Measurements from ENCODE around the gene ATL1. TPM values are rescaled to one million over a fixed set of nuclear protein-coding genes. Genes with fewer than 3 reads are reported as not detected.

The ATL1 gene
- total RNA-seq, 1 experiment from 2014 or later, result 3.1 TPM

- H3K36me3 Mint-ChIP-seq (ENCODE audit: insufficient read depth, unreplicated experiment), result no peaks in the 10 kb centered on the region
- intact Hi-C loops (cut with micrococcal nuclease; ENCODE audit: unreplicated experiment), result no loop called here
- CTCF ChIA-PET, result no interaction called here
- no peak overlapping the region for H3K4me3 Mint-ChIP-seq (ENCODE audit: low read depth, unreplicated experiment)
- no peak for DNase-seq
- H3K9me3 Mint-ChIP-seq (ENCODE audit: low read depth, unreplicated experiment), result no peaks in the 10 kb centered on the region
- no peaks in the 10 kb centered on the region for H3K27me3 Mint-ChIP-seq (ENCODE audit: unreplicated experiment)
- H3K27ac Mint-ChIP-seq (ENCODE audit: unreplicated experiment), result no peak overlapping the region
- peaks cover 9% of the 10 kb centered on the region for H3K4me1 Mint-ChIP-seq (ENCODE audit: low read depth, unreplicated experiment)
- BruUV-seq (replicated peaks), result no TSS peak
- TF ChIP-seq, protein P1, sequence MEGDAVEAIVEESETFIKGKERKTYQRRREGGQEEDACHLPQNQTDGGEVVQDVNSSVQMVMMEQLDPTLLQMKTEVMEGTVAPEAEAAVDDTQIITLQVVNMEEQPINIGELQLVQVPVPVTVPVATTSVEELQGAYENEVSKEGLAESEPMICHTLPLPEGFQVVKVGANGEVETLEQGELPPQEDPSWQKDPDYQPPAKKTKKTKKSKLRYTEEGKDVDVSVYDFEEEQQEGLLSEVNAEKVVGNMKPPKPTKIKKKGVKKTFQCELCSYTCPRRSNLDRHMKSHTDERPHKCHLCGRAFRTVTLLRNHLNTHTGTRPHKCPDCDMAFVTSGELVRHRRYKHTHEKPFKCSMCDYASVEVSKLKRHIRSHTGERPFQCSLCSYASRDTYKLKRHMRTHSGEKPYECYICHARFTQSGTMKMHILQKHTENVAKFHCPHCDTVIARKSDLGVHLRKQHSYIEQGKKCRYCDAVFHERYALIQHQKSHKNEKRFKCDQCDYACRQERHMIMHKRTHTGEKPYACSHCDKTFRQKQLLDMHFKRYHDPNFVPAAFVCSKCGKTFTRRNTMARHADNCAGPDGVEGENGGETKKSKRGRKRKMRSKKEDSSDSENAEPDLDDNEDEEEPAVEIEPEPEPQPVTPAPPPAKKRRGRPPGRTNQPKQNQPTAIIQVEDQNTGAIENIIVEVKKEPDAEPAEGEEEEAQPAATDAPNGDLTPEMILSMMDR (IDR thresholded peaks at IDR 0.05; ENCODE audit: unreplicated experiment), result no peak
These were observed 18.5 kb downstream of the ATL1 start for GRCh38 chr14:50578433-50578832.

DNA sequence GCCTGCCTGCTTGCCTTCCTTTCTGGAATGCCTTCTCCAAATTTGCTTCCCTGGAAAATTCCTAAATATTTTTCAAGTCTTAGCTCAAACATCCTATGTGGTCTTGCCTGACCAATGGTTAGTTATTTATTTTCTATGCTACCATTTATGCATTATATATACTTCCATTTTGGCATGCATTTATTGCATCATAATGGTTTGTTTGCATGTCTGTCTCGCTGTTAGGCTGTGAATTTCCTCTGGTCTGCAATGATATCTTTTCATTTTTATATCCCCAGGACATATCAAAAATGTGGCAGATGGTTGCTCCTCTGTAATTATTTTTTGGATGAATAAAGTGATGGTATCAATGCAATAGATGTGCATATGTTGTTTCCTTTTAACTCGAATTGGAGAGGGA, 30.5 kb downstream of the ATL1 start:
- CTCF ChIA-PET, result no interaction called here
- Mint-ChIP-seq H3K27ac (ENCODE audit: unreplicated experiment) (no peak overlapping the region), H3K9me3 (ENCODE audit: low read depth, unreplicated experiment) (no peaks in the 10 kb centered on the region), H3K36me3 (ENCODE audit: insufficient read depth, unreplicated experiment) (no peaks in the 10 kb centered on the region), H3K4me1 (ENCODE audit: low read depth, unreplicated experiment) (no peaks in the 10 kb centered on the region), H3K4me3 (ENCODE audit: low read depth, unreplicated experiment) (no peak overlapping the region), H3K27me3 (ENCODE audit: unreplicated experiment) (no peaks in the 10 kb centered on the region)
- TF ChIP-seq, protein P1 (IDR thresholded peaks at IDR 0.05; ENCODE audit: unreplicated experiment), result no peak
- no TSS peak for BruUV-seq (replicated peaks)
- DNase-seq, result no peak
- intact Hi-C loops (cut with micrococcal nuclease; ENCODE audit: unreplicated experiment), result no loop called here

DNA sequence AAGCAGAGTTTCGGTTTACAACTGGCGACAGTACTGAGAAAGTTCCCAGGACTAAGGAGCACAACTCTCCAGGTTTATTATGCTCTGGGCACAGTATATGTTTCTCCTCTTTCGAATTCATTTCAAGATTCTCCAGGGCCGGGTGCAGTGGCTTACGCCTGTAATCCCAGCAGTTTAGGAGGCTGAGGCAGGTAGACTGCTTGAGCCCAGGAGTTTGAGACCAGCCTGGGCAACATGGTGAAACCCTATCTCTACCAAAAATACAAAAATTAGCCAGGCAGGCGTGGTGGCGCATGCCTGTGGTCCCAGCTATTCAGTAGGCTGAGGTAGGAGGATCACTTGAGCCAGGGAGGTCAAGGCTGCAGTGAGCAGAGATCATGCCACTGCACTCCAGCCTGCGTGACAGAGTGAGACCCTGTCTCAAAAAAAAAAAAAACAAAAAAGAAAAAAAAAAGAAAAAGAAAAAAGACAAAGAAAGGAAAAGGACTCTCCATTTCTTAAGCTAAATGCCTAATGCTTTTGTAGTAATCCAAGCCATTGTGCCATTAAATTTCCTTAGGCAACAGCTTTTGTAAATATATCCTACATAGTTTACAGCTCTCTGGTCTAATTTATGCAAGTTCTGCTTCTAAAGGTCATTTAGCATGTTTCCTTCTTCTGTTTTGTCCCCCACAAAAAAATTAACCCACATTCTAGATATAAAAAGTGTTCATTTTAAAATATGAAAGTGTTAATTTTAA, 34.8 kb downstream of the ATL1 start:
- no TSS peak for BruUV-seq (replicated peaks)
- no peaks in the 10 kb centered on the region for H3K27me3 Mint-ChIP-seq (ENCODE audit: unreplicated experiment)
- no peaks in the 10 kb centered on the region for H3K9me3 Mint-ChIP-seq (ENCODE audit: low read depth, unreplicated experiment)
- no peaks in the 10 kb centered on the region for H3K36me3 Mint-ChIP-seq (ENCODE audit: insufficient read depth, unreplicated experiment)
- H3K4me1 Mint-ChIP-seq (ENCODE audit: low read depth, unreplicated experiment), result no peaks in the 10 kb centered on the region
- TF ChIP-seq, protein P1 (IDR thresholded peaks at IDR 0.05; ENCODE audit: unreplicated experiment), result no peak
- H3K27ac Mint-ChIP-seq (ENCODE audit: unreplicated experiment), result no peak overlapping the region
- intact Hi-C loops (cut with micrococcal nuclease; ENCODE audit: unreplicated experiment), result no loop called here
- H3K4me3 Mint-ChIP-seq (ENCODE audit: low read depth, unreplicated experiment), result no peak overlapping the region
- DNase-seq, result no peak
- CTCF ChIA-PET, result interaction anchor here (0.6 kb wide), 1 partner anchor 47 kb away, joined by 3 read pairs; no protein-coding TSS in a partner anchor

- no peak for DNase-seq
- H3K9me3 Mint-ChIP-seq (ENCODE audit: low read depth, unreplicated experiment), result no peaks in the 10 kb centered on the region
These were observed 38.8 kb downstream of the ATL1 start for GRCh38 chr14:50598765-50599164.

More at GRCh38 chr14:50598765-50599164, 38.8 kb downstream of the ATL1 start:
- Mint-ChIP-seq H3K4me1 (ENCODE audit: low read depth, unreplicated experiment) (no peaks in the 10 kb centered on the region), H3K27ac (ENCODE audit: unreplicated experiment) (no peak overlapping the region), H3K27me3 (ENCODE audit: unreplicated experiment) (no peaks in the 10 kb centered on the region), H3K4me3 (ENCODE audit: low read depth, unreplicated experiment) (no peak overlapping the region), H3K36me3 (ENCODE audit: insufficient read depth, unreplicated experiment) (no peaks in the 10 kb centered on the region)
- intact Hi-C loops (cut with micrococcal nuclease; ENCODE audit: unreplicated experiment), result no loop called here
- BruUV-seq (replicated peaks), result no TSS peak
- TF ChIP-seq, protein P1 (IDR thresholded peaks at IDR 0.05; ENCODE audit: unreplicated experiment), result no peak
- CTCF ChIA-PET, result interaction anchor here (1.1 kb wide), 1 partner anchor 175 kb away, joined by 3 read pairs; no protein-coding TSS in a partner anchor
